Neural cell (in vitro differentiated cells): Measurements from ENCODE around the gene CTNNA1. TPM values are rescaled to one million over a fixed set of nuclear protein-coding genes. Genes with fewer than 3 reads are reported as not detected.

ENCODE experiments used
- H2AFZ ChIP-seq: fragments of 200-600, 300-800 bp; sonication (generic), shearing (Covaris generic); 2 replicates; pipeline ENCODE4 v1.6.0; 2014; ENCODE audit warnings: low read depth, mild to moderate bottlenecking, antibody characterized with exemption, low read length, moderate library complexity
- H3F3A ChIP-seq: fragments of 200-600 bp; shearing (Covaris generic); 2 replicates; pipeline ENCODE4 v1.6.1; 2016; ENCODE audit warnings: mild to moderate bottlenecking, moderate library complexity, mixed read lengths, antibody characterized with exemption, low read length; ENCODE audit not compliant: insufficient read depth, poor library complexity, severe bottlenecking
- H3K27ac ChIP-seq: fragments of 200-600, 300-800 bp; sonication (generic), shearing (Covaris generic); 2 replicates; pipeline ENCODE4 v1.5.1; 2014; ENCODE audit warnings: mild to moderate bottlenecking, low read length, moderate library complexity
- H3K27me3 ChIP-seq: fragments of 300-800, 200-600 bp; sonication (generic), shearing (Covaris generic); 2 replicates; pipeline ENCODE4 v1.6.0; 2014; ENCODE audit warnings: mild to moderate bottlenecking, low read depth, low read length, moderate library complexity; ENCODE audit not compliant: insufficient read depth
- H3K36me3 ChIP-seq: fragments of 300-800, 200-600 bp; sonication (generic), shearing (Covaris generic); 2 replicates; pipeline ENCODE4 v1.5.1; 2014; ENCODE audit warnings: mild to moderate bottlenecking, antibody characterized with exemption, low read length, moderate library complexity; ENCODE audit not compliant: insufficient read depth
- H3K4me2 ChIP-seq: fragments of 300-800, 200-600 bp; sonication (generic), shearing (Covaris generic); 2 replicates; pipeline ENCODE4 v1.6.0; 2014; ENCODE audit warnings: mild to moderate bottlenecking, low read length
- H3K4me3 ChIP-seq: fragments of 300-800, 200-600 bp; sonication (generic), shearing (Covaris generic); 2 replicates; pipeline ENCODE4 v1.5.1; 2014; ENCODE audit warnings: mild to moderate bottlenecking, low read length, moderate library complexity
- H3K79me2 ChIP-seq: fragments of 200-600 bp; shearing (Covaris generic); replicated peaks from 2 replicates; pipeline ENCODE4 v1.6.0; 2014; ENCODE audit warnings: mild to moderate bottlenecking, low read length, moderate library complexity; ENCODE audit not compliant: insufficient read depth
- H3K9ac ChIP-seq: fragments of 300-800, 200-600 bp; sonication (generic), shearing (Covaris generic); 2 replicates; pipeline ENCODE4 v1.6.1; 2016; ENCODE audit warnings: mild to moderate bottlenecking, low read length, mixed read lengths
- H3K9me2 ChIP-seq: fragments of 200-600 bp; shearing (Covaris generic); 2 replicates; pipeline ENCODE4 v1.6.1; 2016; ENCODE audit warnings: mild to moderate bottlenecking, low read length, mixed read lengths; ENCODE audit not compliant: insufficient read depth
- H3K9me3 ChIP-seq: fragments of 200-600, 300-800 bp; sonication (generic), shearing (Covaris generic); 2 replicates; pipeline ENCODE4 v1.6.1; 2016; ENCODE audit warnings: mild to moderate bottlenecking, mixed run types, low read length, moderate library complexity, mixed read lengths
- H4K20me1 ChIP-seq: fragments of 200-600 bp; shearing (Covaris generic); 2 replicates; pipeline ENCODE4 v1.6.1; 2016; ENCODE audit warnings: mild to moderate bottlenecking, mixed run types; ENCODE audit not compliant: insufficient read depth
- EP300 ChIP-seq: fragments of 450-650 bp; conservative IDR thresholded peaks from 2 replicates; pipeline ENCODE4 v1.6.1; 2014; ENCODE audit warnings: antibody characterized with exemption, mild to moderate bottlenecking, moderate library complexity; ENCODE audit not compliant: poor library complexity, severe bottlenecking
- EZH2 ChIP-seq: fragments of 200-600, 300-800 bp; shearing (Covaris generic), sonication (generic); IDR thresholded peaks from 2 replicates; pipeline ENCODE4 v1.6.1; 2014; ENCODE audit warnings: antibody characterized with exemption, low read length, borderline replicate concordance, mild to moderate bottlenecking; ENCODE audit not compliant: insufficient read depth, poor library complexity, severe bottlenecking
- MXI1 ChIP-seq: fragments of 450-650 bp; conservative IDR thresholded peaks from 2 replicates; pipeline ENCODE4 v1.6.1; 2014; ENCODE audit warnings: antibody characterized with exemption, mild to moderate bottlenecking; ENCODE audit not compliant: poor library complexity, severe bottlenecking
- POLR2AphosphoS5 ChIP-seq: IDR thresholded peaks from 2 replicates; pipeline ENCODE4 v1.6.1; 2012
- RAD21 ChIP-seq: fragments of 450-650 bp; conservative IDR thresholded peaks from 2 replicates; pipeline ENCODE4 v1.6.1; 2014; ENCODE audit warnings: antibody characterized with exemption, mild to moderate bottlenecking, moderate library complexity
- REST ChIP-seq: IDR thresholded peaks from 2 replicates; pipeline ENCODE4 v1.6.1; 2012; ENCODE audit warnings: borderline replicate concordance
- SMC3 ChIP-seq: fragments of 450-650 bp; conservative IDR thresholded peaks from 2 replicates; pipeline ENCODE4 v1.6.1; 2014; ENCODE audit warnings: antibody characterized with exemption, mild to moderate bottlenecking, moderate library complexity; ENCODE audit not compliant: poor library complexity
- TAF1 ChIP-seq: IDR thresholded peaks from 2 replicates; pipeline ENCODE4 v1.6.1; 2012; ENCODE audit warnings: low read depth
- polyA plus RNA-seq: library from polyadenylated mRNA; depleted of rRNA; stranded (reverse); fragments of >200 nt; gene quantifications from 2 replicates; pipeline ENCODE4 v1.2.3, GENCODE V29; 2014
- TF ChIP-seq, protein P1 (sequence below): fragments of 450-650 bp; IDR thresholded peaks from 2 replicates; pipeline ENCODE4 v1.5.1; 2014; ENCODE audit warnings: antibody characterized with exemption, mild to moderate bottlenecking, moderate library complexity; ENCODE audit not compliant: poor library complexity, severe bottlenecking

The CTNNA1 gene
- polyA plus RNA-seq, 1 donor from 2014 or later = 87.9 TPM

DNA sequence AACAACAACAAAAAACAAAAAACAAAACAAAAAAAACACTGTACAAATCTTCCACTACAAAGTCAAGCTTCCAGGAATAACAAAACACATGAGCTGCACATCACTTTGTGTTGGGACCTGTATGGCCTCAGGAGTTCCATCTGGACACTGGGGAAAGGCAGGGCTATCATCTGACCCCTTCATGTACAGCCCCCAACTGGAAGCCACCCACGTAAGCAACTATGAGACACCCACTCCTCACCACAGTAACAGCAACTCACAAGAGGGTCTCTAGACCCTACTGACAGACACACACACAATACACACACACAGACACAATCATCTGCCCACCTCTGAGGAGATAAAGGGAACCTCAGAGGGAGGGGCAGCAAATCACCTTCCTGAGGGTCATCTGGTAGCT, 203.6 kb downstream of the CTNNA1 start:
- Histone ChIP-seq H3K27ac (no peak overlapping the region), H3K4me3 (no peak overlapping the region), H3K36me3 (no peaks in the 10 kb centered on the region), H3K9me2 (no peaks in the 10 kb centered on the region), H3K79me2 (no peaks in the 10 kb centered on the region), H3K4me2 (no peak overlapping the region), H4K20me1 (no peaks in the 10 kb centered on the region), H3K9ac (no peak overlapping the region), H2AFZ (no peak overlapping the region), H3F3A (no peaks in the 10 kb centered on the region), H3K9me3 (no peaks in the 10 kb centered on the region), H3K27me3 (no peaks in the 10 kb centered on the region)
- no peak for TF ChIP-seq RAD21

DNA sequence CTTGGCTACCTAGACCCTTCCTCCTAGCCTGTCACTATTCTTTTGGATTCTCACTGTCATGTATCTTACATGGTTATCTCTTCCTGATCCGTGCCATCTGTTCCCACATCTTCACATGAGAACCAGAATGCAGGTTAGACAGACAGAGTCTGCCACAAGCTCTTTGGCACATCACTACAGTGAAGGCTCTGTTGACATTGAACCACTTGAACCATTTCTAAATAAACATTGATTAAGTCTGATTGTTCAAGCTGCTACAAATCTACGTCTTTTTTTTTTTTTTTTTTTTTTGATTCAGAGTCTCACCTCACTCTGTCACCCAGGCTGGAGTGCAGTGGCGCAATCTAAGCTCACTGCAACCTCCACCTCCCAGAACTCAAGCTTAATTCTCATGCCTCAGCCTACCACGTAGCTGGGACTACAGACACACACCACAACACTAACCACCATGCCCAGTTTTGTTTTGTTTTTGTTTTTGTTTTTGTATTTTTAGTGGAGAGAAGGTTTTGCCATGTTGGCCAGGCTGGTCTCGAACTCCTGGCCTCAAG, 207.0 kb downstream of the CTNNA1 start:
- Histone ChIP-seq H3F3A (no peaks in the 10 kb centered on the region), H2AFZ (no peak overlapping the region), H3K9me3 (no peaks in the 10 kb centered on the region), H3K9me2 (no peaks in the 10 kb centered on the region), H3K4me2 (no peak overlapping the region), H3K79me2 (no peaks in the 10 kb centered on the region), H3K4me3 (no peak overlapping the region), H3K36me3 (no peaks in the 10 kb centered on the region), H3K27me3 (no peaks in the 10 kb centered on the region), H3K27ac (no peak overlapping the region), H3K9ac (no peak overlapping the region), H4K20me1 (no peaks in the 10 kb centered on the region)
- TF ChIP-seq SMC3 = no peak
- no peak for TF ChIP-seq RAD21
- TF ChIP-seq POLR2AphosphoS5 = no peak
- TF ChIP-seq REST = no peak
- TF ChIP-seq MXI1 = no peak
- TF ChIP-seq TAF1 = no peak
- TF ChIP-seq, protein P1, sequence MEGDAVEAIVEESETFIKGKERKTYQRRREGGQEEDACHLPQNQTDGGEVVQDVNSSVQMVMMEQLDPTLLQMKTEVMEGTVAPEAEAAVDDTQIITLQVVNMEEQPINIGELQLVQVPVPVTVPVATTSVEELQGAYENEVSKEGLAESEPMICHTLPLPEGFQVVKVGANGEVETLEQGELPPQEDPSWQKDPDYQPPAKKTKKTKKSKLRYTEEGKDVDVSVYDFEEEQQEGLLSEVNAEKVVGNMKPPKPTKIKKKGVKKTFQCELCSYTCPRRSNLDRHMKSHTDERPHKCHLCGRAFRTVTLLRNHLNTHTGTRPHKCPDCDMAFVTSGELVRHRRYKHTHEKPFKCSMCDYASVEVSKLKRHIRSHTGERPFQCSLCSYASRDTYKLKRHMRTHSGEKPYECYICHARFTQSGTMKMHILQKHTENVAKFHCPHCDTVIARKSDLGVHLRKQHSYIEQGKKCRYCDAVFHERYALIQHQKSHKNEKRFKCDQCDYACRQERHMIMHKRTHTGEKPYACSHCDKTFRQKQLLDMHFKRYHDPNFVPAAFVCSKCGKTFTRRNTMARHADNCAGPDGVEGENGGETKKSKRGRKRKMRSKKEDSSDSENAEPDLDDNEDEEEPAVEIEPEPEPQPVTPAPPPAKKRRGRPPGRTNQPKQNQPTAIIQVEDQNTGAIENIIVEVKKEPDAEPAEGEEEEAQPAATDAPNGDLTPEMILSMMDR = no peak

DNA sequence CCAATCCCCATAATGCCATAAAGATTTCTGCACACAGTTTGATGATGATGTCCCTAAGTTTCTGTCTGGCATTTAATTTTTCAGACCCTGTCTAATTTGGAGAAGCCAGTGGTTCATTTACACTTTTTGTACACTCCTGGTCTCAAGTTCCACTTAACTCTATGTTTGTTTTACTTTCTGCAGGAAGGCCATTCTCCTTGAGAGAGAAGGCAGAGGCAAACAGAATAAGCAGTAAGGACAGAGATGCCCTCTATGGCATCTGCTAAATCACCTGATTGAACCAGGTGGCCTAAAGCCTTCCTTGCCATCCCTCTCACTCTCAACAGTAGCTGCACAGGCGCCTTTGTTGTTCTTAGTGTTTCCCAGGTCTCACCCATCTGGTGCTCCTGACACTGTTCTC, 208.0 kb downstream of the CTNNA1 start:
- no peaks in the 10 kb centered on the region for H3K9me3 ChIP-seq
- H4K20me1 ChIP-seq = no peaks in the 10 kb centered on the region
- H3K36me3 ChIP-seq = no peaks in the 10 kb centered on the region
- TF ChIP-seq, protein P1 = no peak
- TF ChIP-seq EZH2 (no peak), TAF1 (no peak), EP300 (no peak)
- H3K9ac ChIP-seq = no peak overlapping the region
- no peaks in the 10 kb centered on the region for H3K27me3 ChIP-seq
- no peak overlapping the region for H3K4me2 ChIP-seq
- no peaks in the 10 kb centered on the region for H3F3A ChIP-seq
- no peak overlapping the region for H3K27ac ChIP-seq
- H3K9me2 ChIP-seq = no peaks in the 10 kb centered on the region
- H3K4me3 ChIP-seq = no peak overlapping the region
- H3K79me2 ChIP-seq = no peaks in the 10 kb centered on the region
- no peak overlapping the region for H2AFZ ChIP-seq
